ENCODE data around the gene ZNF428. TPM values are rescaled to one million over a fixed set of nuclear protein-coding genes. Genes with fewer than 3 reads are reported as not detected.

The ZNF428 gene
- total RNA-seq, 1 donor = 37.3 TPM

DNA sequence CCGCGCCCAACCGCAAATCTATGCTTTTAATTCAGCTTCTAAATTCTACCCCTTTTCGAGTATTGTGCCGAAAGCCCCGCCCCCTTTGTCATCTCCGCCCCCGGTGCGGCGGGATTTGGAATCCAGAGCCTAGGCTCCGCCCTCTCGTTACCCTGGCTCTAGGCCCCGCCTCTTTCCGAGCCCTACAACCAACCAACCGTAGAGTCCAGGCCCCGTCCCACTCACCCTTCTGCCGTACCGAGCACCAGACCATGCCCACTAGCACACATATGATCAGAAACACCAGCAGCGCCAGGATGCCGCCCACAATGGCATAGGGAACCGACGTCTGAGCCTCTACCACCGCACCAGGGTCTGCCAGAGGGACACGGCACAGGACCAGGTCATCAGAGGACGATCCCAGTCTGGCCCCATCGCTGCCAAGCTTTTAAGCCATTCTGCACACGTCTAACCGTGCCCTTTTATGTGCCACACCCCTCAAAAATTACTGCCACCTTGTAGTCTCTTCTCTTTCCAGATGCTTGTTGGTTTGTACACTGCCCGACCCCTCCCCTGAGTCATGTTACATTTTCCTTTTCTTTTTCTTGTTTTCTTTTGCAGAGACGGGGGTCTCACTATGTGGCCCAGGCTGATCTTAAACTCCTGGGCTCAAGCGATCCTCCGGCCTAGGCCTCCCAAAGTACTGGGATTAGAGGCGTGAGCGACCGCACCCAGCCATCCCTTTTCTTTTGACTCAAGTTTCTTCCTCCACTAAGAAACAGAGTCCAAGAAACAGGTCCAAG is 4.7 kb upstream of the ZNF428 start:
- Histone ChIP-seq H3K79me2 (ENCODE audit: insufficient read depth, low read length) (peaks cover 2% of the 10 kb centered on the region), H3K4me3 (ENCODE audit: insufficient read depth, low read length) (no peak overlapping the region), H2AFZ (ENCODE audit: low read length) (no peak overlapping the region), H4K20me1 (ENCODE audit: insufficient read depth, low read length) (no peaks in the 10 kb centered on the region), H3K4me2 (ENCODE audit: insufficient read depth, low read length) (no peak overlapping the region), H3K4me1 (ENCODE audit: insufficient read depth, low read length) (peaks cover 3% of the 10 kb centered on the region), H3K36me3 (ENCODE audit: insufficient read depth, low read length) (no peaks in the 10 kb centered on the region), H3K9me3 (ENCODE audit: low read depth, low read length) (no peaks in the 10 kb centered on the region), H3K27me3 (ENCODE audit: insufficient read depth, low read length) (no peaks in the 10 kb centered on the region), H3K27ac (ENCODE audit: low read depth, low read length) (no peak overlapping the region)
- TF ChIP-seq, protein P1, sequence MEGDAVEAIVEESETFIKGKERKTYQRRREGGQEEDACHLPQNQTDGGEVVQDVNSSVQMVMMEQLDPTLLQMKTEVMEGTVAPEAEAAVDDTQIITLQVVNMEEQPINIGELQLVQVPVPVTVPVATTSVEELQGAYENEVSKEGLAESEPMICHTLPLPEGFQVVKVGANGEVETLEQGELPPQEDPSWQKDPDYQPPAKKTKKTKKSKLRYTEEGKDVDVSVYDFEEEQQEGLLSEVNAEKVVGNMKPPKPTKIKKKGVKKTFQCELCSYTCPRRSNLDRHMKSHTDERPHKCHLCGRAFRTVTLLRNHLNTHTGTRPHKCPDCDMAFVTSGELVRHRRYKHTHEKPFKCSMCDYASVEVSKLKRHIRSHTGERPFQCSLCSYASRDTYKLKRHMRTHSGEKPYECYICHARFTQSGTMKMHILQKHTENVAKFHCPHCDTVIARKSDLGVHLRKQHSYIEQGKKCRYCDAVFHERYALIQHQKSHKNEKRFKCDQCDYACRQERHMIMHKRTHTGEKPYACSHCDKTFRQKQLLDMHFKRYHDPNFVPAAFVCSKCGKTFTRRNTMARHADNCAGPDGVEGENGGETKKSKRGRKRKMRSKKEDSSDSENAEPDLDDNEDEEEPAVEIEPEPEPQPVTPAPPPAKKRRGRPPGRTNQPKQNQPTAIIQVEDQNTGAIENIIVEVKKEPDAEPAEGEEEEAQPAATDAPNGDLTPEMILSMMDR (IDR thresholded peaks at IDR 0.05; ENCODE audit: extremely low read depth, low read depth, low read length) = no peak
- peak; percentile 4 for DNase-seq (ENCODE audit: insufficient read length, low spot score, missing footprints)

DNA sequence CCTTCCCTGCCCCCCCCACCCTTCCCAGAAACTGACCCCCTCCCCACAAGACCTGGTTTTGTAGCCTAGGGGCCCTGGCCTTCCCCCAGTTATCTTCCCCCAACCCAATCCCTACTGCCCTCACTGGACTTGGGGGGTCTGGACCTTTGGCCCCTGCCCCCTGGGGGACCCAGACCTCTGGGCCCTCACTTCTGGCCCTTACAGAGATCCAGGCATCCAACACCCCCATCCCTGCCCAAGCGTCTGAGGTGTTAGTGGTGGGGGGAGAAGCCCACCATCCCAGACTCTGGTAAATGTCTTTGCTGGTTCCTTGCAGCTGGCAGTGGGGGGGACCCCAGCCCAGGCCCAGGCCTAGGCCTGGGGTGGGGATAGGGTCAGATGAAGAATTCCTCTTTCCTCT is 3.5 kb upstream of the ZNF428 start:
- no peak overlapping the region for H3K4me3 ChIP-seq (ENCODE audit: insufficient read depth, low read length)
- DNase-seq (ENCODE audit: insufficient read length, low spot score, missing footprints) = peak; percentile 54
- H3K4me1 ChIP-seq (ENCODE audit: insufficient read depth, low read length) = peaks cover 12% of the 10 kb centered on the region
- no peak overlapping the region for H2AFZ ChIP-seq (ENCODE audit: low read length)
- TF ChIP-seq, protein P1 (IDR thresholded peaks at IDR 0.05; ENCODE audit: extremely low read depth, low read depth, low read length) = no peak
- H3K4me2 ChIP-seq (ENCODE audit: insufficient read depth, low read length) = no peak overlapping the region
- peaks cover 11% of the 10 kb centered on the region for H3K79me2 ChIP-seq (ENCODE audit: insufficient read depth, low read length)
- H3K36me3 ChIP-seq (ENCODE audit: insufficient read depth, low read length) = no peaks in the 10 kb centered on the region
- no peaks in the 10 kb centered on the region for H4K20me1 ChIP-seq (ENCODE audit: insufficient read depth, low read length)
- H3K27ac ChIP-seq (ENCODE audit: low read depth, low read length) = no peak overlapping the region
- H3K27me3 ChIP-seq (ENCODE audit: insufficient read depth, low read length) = no peaks in the 10 kb centered on the region
- H3K9me3 ChIP-seq (ENCODE audit: low read depth, low read length) = no peaks in the 10 kb centered on the region

DNA sequence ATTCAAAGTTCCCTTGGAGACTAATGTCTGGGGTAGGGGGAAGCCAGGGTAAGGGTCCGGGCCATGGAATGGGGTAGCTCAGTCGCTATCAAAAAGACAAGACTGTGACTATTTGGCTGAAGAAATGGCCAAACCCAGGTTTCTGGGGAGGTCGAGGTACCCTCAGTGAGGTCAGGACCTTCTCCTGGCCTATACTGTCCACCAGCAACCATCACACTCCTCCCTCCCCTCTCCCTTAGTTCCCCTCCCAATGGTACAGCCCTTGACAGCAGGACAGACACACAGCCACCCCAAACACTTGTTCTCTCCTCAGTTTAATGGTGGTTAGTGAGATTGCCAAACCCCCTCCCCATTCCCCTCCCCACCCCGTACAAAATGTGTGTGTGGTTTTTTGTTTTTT is 2.6 kb upstream of the ZNF428 start:
- TF ChIP-seq, protein P1 (IDR thresholded peaks at IDR 0.05; ENCODE audit: extremely low read depth, low read depth, low read length) = no peak
- H3K4me1 ChIP-seq (ENCODE audit: insufficient read depth, low read length) = peaks cover 12% of the 10 kb centered on the region
- H3K36me3 ChIP-seq (ENCODE audit: insufficient read depth, low read length) = no peaks in the 10 kb centered on the region
- no peak overlapping the region for H3K4me2 ChIP-seq (ENCODE audit: insufficient read depth, low read length)
- H3K79me2 ChIP-seq (ENCODE audit: insufficient read depth, low read length) = peaks cover 17% of the 10 kb centered on the region
- H3K4me3 ChIP-seq (ENCODE audit: insufficient read depth, low read length) = no peak overlapping the region
- no peaks in the 10 kb centered on the region for H3K27me3 ChIP-seq (ENCODE audit: insufficient read depth, low read length)
- no peaks in the 10 kb centered on the region for H3K9me3 ChIP-seq (ENCODE audit: low read depth, low read length)
- no peak overlapping the region for H2AFZ ChIP-seq (ENCODE audit: low read length)
- no peaks in the 10 kb centered on the region for H4K20me1 ChIP-seq (ENCODE audit: insufficient read depth, low read length)
- no peak overlapping the region for H3K27ac ChIP-seq (ENCODE audit: low read depth, low read length)
- peak; percentile 21 for DNase-seq (ENCODE audit: insufficient read length, low spot score, missing footprints)

DNA sequence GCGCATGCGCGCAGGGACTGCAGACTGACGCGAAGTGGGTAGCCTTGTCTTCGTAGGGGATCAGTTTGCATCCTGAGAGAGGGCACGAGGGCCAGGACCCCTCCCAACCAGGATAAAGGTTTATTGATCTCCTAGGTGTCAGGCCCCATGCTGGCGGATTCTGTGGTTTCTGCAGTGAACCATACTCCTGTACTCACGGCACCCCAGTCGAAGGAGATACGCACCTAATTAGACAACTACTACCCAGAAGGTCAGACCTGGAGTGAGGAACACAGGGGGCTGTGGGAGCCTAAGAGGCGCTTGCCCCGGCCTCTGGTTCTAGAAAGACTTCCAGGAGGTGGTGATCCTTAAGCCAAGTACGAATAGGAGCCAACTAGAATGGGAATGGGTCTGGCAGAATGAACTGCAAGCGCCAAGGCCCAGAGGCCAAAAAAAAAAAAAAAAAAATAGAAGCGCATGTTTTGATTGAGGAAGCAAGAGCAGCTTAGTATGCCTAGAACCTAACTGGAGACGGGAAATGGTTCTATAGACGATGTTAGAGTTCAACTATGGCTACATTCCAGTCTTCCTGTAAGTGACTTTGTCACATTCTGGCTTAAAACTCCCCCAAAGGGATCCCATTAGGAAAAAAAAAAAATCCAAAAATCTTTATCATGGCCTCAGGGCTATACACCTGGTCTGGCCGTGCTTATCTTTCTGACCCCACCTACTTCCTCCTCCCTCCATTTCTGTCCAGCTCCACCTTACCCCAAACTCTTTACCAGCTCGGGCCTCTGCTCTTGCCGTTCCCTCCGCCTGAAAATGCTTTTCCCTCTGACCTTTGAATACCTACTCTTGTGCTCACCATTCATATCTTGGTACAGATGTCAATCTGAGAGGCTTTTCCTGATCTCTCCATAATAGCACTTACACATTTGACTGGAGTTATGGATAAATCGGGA is 902 bp upstream of the ZNF428 start:
- H3K4me2 ChIP-seq (ENCODE audit: insufficient read depth, low read length) = peak overlapping the region; percentile 99
- H3K27ac ChIP-seq (ENCODE audit: low read depth, low read length) = peak overlapping the region; percentile 92
- DNase-seq (ENCODE audit: insufficient read length, low spot score, missing footprints) = peak; percentile 29
- H4K20me1 ChIP-seq (ENCODE audit: insufficient read depth, low read length) = no peaks in the 10 kb centered on the region
- H3K4me1 ChIP-seq (ENCODE audit: insufficient read depth, low read length) = peaks cover 12% of the 10 kb centered on the region
- no peaks in the 10 kb centered on the region for H3K9me3 ChIP-seq (ENCODE audit: low read depth, low read length)
- peak overlapping the region; percentile 99 for H2AFZ ChIP-seq (ENCODE audit: low read length)
- TF ChIP-seq, protein P1 (IDR thresholded peaks at IDR 0.05; ENCODE audit: extremely low read depth, low read depth, low read length) = no peak
- no peaks in the 10 kb centered on the region for H3K36me3 ChIP-seq (ENCODE audit: insufficient read depth, low read length)
- H3K4me3 ChIP-seq (ENCODE audit: insufficient read depth, low read length) = peak overlapping the region; percentile 90
- peaks cover 32% of the 10 kb centered on the region for H3K79me2 ChIP-seq (ENCODE audit: insufficient read depth, low read length)
- no peaks in the 10 kb centered on the region for H3K27me3 ChIP-seq (ENCODE audit: insufficient read depth, low read length)
